Measurements from ENCODE around the gene ZDHHC8.

The ZDHHC8 gene

DNA sequence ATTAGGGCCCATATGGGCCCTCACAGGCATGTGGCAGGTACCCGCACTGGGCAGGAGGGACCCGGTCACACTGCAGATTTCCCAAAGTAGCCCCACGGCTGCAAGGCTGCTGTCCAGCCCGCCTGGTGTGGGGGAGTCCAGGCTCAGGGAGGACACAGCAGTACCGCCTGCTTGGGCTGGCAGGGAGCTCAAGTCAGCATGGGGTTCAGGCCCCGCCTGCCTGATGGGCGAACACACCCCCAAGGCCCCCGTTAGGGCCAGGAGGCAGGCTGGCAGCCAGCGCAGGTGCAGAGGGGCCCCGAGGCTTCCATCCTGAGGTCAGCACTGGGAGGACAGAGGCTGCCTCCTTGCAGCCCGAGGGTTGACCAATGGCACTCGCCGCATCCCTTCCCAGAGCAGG is 5.5 kb downstream of the ZDHHC8 start:
- FAIRE-seq = no peak
- no peak for TF ChIP-seq TAF1 (IDR thresholded peaks at IDR 0.05; ENCODE audit: borderline replicate concordance, low read depth, low read length)
- no peak for TF ChIP-seq POLR2AphosphoS5 (IDR thresholded peaks at IDR 0.05; ENCODE audit: low read depth, low read length)
- TF ChIP-seq POLR2A (IDR thresholded peaks at IDR 0.05; ENCODE audit: low read depth, low read length) = no peak
- no peak for DNase-seq (ENCODE audit: insufficient read length)

DNA sequence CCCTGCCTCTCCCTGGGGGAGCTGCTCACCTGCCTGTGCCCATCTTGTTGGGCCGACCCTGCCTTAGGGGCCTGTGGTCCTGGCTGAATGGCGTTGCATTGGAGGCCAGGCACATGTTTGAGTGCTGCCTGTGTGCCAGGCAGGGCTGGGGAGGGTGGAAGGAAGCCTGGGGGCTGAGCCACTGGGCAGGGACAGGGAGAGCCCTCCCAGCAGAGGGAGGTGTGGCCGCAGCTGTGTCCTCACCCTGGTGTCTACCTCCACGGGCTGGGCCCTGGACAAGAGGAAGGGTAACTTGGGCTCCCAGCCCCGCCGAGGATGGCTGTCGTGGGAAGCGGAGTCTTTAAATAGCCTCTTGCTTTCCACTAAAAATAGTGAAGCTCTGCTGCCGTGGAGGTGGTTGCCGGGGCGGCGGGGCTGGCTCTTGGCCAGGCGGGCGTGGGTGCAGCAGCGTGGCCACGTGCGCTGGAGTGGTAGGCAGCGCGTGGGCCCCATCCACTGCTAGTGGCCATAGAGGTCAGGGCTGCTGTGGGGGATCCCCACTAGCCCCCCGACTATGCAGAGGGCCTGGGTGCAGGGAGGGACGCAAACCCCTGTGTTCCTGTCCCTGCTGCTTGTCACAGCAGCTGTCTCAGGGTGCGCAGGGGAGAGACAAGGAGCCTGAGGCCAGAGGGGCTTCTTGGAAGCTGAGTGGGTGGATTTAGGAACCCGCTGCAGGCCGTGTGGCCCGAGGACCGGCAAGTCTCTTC is 6.2 kb downstream of the ZDHHC8 start:
- FAIRE-seq (no peak), DNase-seq (ENCODE audit: insufficient read length) (no peak)
- TF ChIP-seq POLR2A (IDR thresholded peaks at IDR 0.05; ENCODE audit: low read depth, low read length) (no peak), TAF1 (IDR thresholded peaks at IDR 0.05; ENCODE audit: borderline replicate concordance, low read depth, low read length) (no peak), POLR2AphosphoS5 (IDR thresholded peaks at IDR 0.05; ENCODE audit: low read depth, low read length) (no peak)

DNA sequence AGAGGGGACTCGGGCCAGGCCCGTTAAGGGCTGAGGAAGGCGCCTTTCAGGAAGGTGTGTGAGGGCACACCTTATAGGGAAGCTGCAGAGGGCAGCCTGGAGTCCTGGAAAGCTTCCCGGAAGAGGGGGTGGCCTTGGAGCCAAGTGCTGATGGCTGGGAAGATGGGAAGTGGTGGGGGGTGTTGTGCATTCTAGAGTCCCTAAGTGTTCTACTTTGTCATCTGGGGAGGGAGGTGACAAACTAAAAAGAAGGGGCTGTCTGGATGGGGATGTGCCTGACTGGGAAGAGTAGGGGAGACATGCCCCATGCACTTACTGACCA is 6.8 kb downstream of the ZDHHC8 start:
- no peak for TF ChIP-seq POLR2AphosphoS5 (IDR thresholded peaks at IDR 0.05; ENCODE audit: low read depth, low read length)
- TF ChIP-seq TAF1 (IDR thresholded peaks at IDR 0.05; ENCODE audit: borderline replicate concordance, low read depth, low read length) = no peak
- no peak for TF ChIP-seq POLR2A (IDR thresholded peaks at IDR 0.05; ENCODE audit: low read depth, low read length)
- DNase-seq (ENCODE audit: insufficient read length) = no peak
- no peak for FAIRE-seq

DNA sequence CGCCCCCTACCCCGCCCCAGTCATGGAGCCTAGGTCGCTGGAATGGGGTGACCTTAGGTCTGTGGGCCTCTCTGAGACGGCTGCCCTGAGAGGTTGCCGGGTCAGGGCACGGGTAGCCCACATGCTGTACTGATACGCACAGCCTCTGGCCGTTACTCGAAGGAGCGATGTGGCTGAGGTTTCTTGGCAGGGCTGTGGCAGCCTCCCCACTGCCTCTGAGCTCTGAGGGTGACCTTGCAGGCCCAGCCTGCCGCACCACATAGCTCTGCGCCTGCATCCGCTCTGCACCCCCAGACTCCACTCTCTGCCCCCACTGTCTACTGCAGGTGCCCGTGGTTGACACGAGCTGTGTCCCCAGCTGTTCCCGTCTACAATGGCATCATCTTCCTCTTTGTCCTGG is 7.3 kb downstream of the ZDHHC8 start:
- DNase-seq (ENCODE audit: insufficient read length) (no peak), FAIRE-seq (no peak)
- TF ChIP-seq POLR2A (IDR thresholded peaks at IDR 0.05; ENCODE audit: low read depth, low read length) (no peak), POLR2AphosphoS5 (IDR thresholded peaks at IDR 0.05; ENCODE audit: low read depth, low read length) (no peak), TAF1 (IDR thresholded peaks at IDR 0.05; ENCODE audit: borderline replicate concordance, low read depth, low read length) (no peak)

- FAIRE-seq (no peak), DNase-seq (ENCODE audit: insufficient read length) (no peak)
- TF ChIP-seq TAF1 (IDR thresholded peaks at IDR 0.05; ENCODE audit: borderline replicate concordance, low read depth, low read length) = no peak
- TF ChIP-seq POLR2AphosphoS5 (IDR thresholded peaks at IDR 0.05; ENCODE audit: low read depth, low read length) = no peak
- TF ChIP-seq POLR2A (IDR thresholded peaks at IDR 0.05; ENCODE audit: low read depth, low read length) = no peak
These were observed 7.9 kb downstream of the ZDHHC8 start for GRCh38 chr22:20139391-20140106.

- DNase-seq (ENCODE audit: insufficient read length) = no peak
- no peak for FAIRE-seq
- no peak for TF ChIP-seq POLR2AphosphoS5 (IDR thresholded peaks at IDR 0.05; ENCODE audit: low read depth, low read length)
- no peak for TF ChIP-seq TAF1 (IDR thresholded peaks at IDR 0.05; ENCODE audit: borderline replicate concordance, low read depth, low read length)
- TF ChIP-seq POLR2A (IDR thresholded peaks at IDR 0.05; ENCODE audit: low read depth, low read length) = no peak
These were observed 8.5 kb downstream of the ZDHHC8 start for GRCh38 chr22:20140107-20140445.

DNA sequence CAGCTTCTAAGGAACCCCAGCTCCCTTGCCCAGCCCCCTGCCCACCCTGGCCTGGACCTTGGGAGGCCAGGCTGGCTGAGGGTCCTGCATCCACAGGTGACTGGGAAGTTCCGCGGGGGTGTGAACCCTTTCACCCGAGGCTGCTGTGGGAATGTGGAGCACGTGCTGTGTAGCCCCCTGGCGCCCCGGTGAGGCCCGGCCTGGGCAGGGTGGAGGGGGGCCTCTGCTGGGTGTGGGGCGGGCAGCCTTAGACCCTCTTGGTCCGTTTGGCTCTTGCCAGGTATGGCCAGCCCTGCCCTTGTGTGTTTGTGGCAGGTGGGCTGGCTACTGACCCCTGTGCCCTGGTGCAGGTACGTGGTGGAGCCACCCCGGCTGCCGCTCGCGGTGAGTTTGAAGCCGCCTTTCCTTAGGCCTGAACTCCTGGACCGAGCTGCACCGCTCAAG is 8.9 kb downstream of the ZDHHC8 start:
- TF ChIP-seq TAF1 (IDR thresholded peaks at IDR 0.05; ENCODE audit: borderline replicate concordance, low read depth, low read length) = no peak
- no peak for TF ChIP-seq POLR2A (IDR thresholded peaks at IDR 0.05; ENCODE audit: low read depth, low read length)
- no peak for TF ChIP-seq POLR2AphosphoS5 (IDR thresholded peaks at IDR 0.05; ENCODE audit: low read depth, low read length)
- DNase-seq (ENCODE audit: insufficient read length) = no peak
- no peak for FAIRE-seq

DNA sequence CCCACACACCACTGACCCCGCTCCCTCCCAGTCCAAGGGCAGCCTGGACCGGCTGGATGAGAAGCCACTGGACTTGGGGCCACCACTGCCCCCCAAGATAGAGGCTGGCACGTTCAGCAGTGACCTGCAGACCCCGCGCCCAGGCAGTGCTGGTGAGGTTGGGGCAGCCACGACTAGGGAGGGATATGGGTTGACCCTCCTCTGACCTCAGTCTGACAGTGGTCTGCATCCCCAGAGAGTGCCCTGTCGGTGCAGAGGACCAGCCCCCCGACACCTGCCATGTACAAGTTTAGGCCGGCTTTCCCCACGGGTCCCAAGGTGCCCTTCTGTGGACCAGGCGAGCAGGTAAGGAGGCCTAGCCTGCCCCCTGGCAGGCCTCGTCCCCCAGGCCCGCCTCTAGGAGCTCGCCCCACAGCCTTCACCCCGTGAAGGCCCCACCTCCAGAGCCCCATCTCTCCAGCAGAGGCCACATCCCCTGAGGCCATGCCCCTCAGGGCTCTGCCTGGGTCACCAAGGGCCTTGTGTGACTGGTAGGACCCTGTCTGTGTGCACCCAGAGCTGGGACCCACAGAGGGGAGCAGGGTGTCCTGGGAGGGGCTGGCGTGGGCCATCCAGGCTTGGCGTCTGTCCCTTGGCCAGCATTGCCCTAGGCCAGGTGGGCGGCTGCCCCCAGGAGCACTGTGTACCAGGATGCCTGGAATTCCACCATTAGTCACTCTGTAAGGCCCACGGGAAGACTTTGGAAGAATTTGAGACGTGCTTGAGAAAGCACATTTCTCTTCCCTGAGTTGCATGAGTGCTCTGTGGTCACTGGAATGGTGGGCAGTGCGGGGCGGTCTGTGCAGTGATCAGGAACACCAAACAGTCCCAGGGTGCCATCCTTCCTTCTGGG is 9.8 kb downstream of the ZDHHC8 start:
- DNase-seq (ENCODE audit: insufficient read length) (no peak), FAIRE-seq (no peak)
- no peak for TF ChIP-seq TAF1 (IDR thresholded peaks at IDR 0.05; ENCODE audit: borderline replicate concordance, low read depth, low read length)
- no peak for TF ChIP-seq POLR2A (IDR thresholded peaks at IDR 0.05; ENCODE audit: low read depth, low read length)
- no peak for TF ChIP-seq POLR2AphosphoS5 (IDR thresholded peaks at IDR 0.05; ENCODE audit: low read depth, low read length)

DNA sequence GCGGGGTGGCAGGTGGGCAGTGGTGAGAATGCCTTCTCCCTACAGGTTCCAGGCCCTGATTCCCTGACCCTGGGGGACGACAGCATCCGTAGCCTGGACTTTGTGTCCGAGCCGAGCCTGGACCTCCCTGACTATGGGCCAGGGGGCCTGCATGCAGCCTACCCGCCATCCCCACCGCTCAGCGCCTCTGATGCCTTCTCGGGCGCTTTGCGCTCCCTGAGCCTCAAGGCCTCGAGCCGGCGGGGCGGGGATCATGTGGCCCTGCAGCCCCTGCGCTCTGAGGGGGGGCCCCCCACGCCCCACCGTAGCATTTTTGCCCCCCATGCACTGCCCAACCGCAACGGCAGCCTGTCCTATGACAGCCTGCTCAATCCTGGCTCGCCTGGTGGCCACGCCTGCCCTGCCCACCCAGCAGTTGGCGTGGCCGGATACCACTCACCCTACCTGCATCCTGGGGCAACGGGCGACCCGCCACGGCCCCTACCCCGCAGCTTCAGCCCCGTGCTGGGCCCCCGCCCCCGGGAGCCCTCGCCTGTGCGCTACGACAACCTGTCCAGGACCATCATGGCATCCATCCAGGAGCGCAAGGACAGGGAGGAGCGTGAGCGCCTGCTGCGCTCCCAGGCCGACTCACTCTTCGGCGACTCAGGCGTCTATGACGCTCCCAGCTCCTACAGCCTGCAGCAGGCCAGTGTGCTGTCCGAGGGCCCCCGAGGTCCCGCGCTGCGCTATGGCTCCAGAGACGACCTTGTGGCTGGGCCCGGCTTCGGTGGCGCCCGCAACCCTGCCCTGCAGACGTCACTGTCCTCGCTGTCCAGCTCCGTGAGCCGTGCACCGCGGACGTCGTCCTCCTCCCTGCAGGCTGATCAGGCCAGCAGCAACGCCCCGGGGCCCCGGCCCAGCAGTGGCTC is 11.4 kb downstream of the ZDHHC8 start:
- TF ChIP-seq POLR2AphosphoS5 (IDR thresholded peaks at IDR 0.05; ENCODE audit: low read depth, low read length) (no peak), TAF1 (IDR thresholded peaks at IDR 0.05; ENCODE audit: borderline replicate concordance, low read depth, low read length) (no peak), POLR2A (IDR thresholded peaks at IDR 0.05; ENCODE audit: low read depth, low read length) (no peak)
- DNase-seq (ENCODE audit: insufficient read length) = no peak
- no peak for FAIRE-seq

GRCh38 chr22:20143883-20144665 is 12.5 kb downstream of the ZDHHC8 start:
- DNase-seq (ENCODE audit: insufficient read length) (no peak), FAIRE-seq (no peak)
- TF ChIP-seq POLR2A (IDR thresholded peaks at IDR 0.05; ENCODE audit: low read depth, low read length) = no peak
- TF ChIP-seq POLR2AphosphoS5 (IDR thresholded peaks at IDR 0.05; ENCODE audit: low read depth, low read length) = no peak
- TF ChIP-seq TAF1 (IDR thresholded peaks at IDR 0.05; ENCODE audit: borderline replicate concordance, low read depth, low read length) = no peak
